GM23338 (cell line): ENCODE measurements around the gene RAD51B.

Source experiments
- CREB1 ChIP-seq: fragments of 250-450 bp; sonication (Bioruptor Pico); IDR thresholded peaks from 2 replicates; pipeline ENCODE4 v1.5.0; 2020; ENCODE audit warnings: low read depth, mild to moderate bottlenecking, moderate library complexity
- CTCF ChIP-seq, 2 experiments: fragments of 200-600 bp in 1 of 2; sonication (generic) in 1 of 2; conservative IDR thresholded peaks; 2 replicates each; pipeline versions ENCODE4 v1.5.1 to v1.6.1; 2016 to 2017; ENCODE audit warnings: antibody characterized with exemption in 2 of 2, low read depth in 2 of 2, mild to moderate bottlenecking in 2 of 2, moderate library complexity in 1 of 2
- ETS1 ChIP-seq: IDR thresholded peaks from 2 replicates; pipeline ENCODE4 v1.6.1; 2016; ENCODE audit warnings: antibody characterized with exemption
- EZH2 ChIP-seq: fragments of 200-600 bp; sonication (generic); IDR thresholded peaks from one replicate; pipeline ENCODE4 v1.8.0; 2017; ENCODE audit warnings: antibody characterized with exemption, mild to moderate bottlenecking, low read depth; ENCODE audit not compliant: unreplicated experiment
- EZH2phosphoT487 ChIP-seq: fragments of 200-600 bp; sonication (generic); IDR thresholded peaks from one replicate; pipeline ENCODE4 v1.8.1; 2018; ENCODE audit warnings: antibody characterized with exemption; ENCODE audit not compliant: unreplicated experiment
- JUNB ChIP-seq: IDR thresholded peaks from one replicate; pipeline ENCODE4 v1.6.1; 2016; ENCODE audit warnings: antibody characterized with exemption; ENCODE audit not compliant: unreplicated experiment
- POLR2AphosphoS5 ChIP-seq: IDR thresholded peaks from 2 replicates; pipeline ENCODE4 v1.6.1; 2016; ENCODE audit warnings: antibody characterized with exemption, low read depth
- REST ChIP-seq: IDR thresholded peaks from one replicate; pipeline ENCODE4 v1.6.1; 2018; ENCODE audit warnings: antibody characterized with exemption; ENCODE audit not compliant: unreplicated experiment
- STAT1 ChIP-seq: IDR thresholded peaks from one replicate; pipeline ENCODE4 v1.6.1; 2016; ENCODE audit warnings: antibody characterized with exemption; ENCODE audit not compliant: unreplicated experiment

GRCh38 chr14:68679746-68680467 lies 860.3 kb downstream of the RAD51B start:
- TF ChIP-seq CTCF (conservative IDR thresholded peaks at IDR 0.05; ENCODE audit: low read depth in 2 of 2) (no peak), EZH2 (no peak), REST (no peak), POLR2AphosphoS5 (no peak), EZH2phosphoT487 (no peak), ETS1 (no peak), CREB1 (CRISPR knock-in tag) (no peak), STAT1 (no peak), JUNB (no peak)
